Stomach smooth muscle (tissue), 2 donors: ENCODE results near the gene DAGLB.

Experiments used
- H3K27ac ChIP-seq: one replicate; pipeline ENCODE4 v1.7.0; 2013; ENCODE audit warnings: mild to moderate bottlenecking, low read length, inconsistent platforms
- H3K27me3 ChIP-seq, 2 donors: one replicate each; pipeline ENCODE4 v1.7.0; 2013; ENCODE audit warnings: low read length in 2 of 2; ENCODE audit not compliant: insufficient read depth in 2 of 2, control insufficient read depth in 1 of 2
- H3K36me3 ChIP-seq, 2 donors: one replicate each; pipeline ENCODE4 v1.7.0; 2013; ENCODE audit warnings: low read length in 2 of 2; ENCODE audit not compliant: control insufficient read depth in 2 of 2, insufficient read depth in 2 of 2
- H3K4me1 ChIP-seq: one replicate; pipeline ENCODE4 v1.7.0; 2013; ENCODE audit warnings: low read length; ENCODE audit not compliant: control insufficient read depth, insufficient read depth
- H3K4me3 ChIP-seq, 2 donors: one replicate each; pipeline ENCODE4 v1.7.0; 2013; ENCODE audit warnings: low read length in 2 of 2
- H3K9ac ChIP-seq, 2 donors: one replicate each; pipeline ENCODE4 v1.7.0; 2013; ENCODE audit warnings: low read length in 2 of 2, mild to moderate bottlenecking in 1 of 2
- H3K9me3 ChIP-seq, 2 donors: one replicate each; pipeline ENCODE4 v1.7.0; 2013; ENCODE audit warnings: low read length in 2 of 2; ENCODE audit not compliant: control insufficient read depth in 2 of 2
- donor health status: healthy.
- donor health status: Pancreatic carcinoma.

DAGLB gene, protein sequence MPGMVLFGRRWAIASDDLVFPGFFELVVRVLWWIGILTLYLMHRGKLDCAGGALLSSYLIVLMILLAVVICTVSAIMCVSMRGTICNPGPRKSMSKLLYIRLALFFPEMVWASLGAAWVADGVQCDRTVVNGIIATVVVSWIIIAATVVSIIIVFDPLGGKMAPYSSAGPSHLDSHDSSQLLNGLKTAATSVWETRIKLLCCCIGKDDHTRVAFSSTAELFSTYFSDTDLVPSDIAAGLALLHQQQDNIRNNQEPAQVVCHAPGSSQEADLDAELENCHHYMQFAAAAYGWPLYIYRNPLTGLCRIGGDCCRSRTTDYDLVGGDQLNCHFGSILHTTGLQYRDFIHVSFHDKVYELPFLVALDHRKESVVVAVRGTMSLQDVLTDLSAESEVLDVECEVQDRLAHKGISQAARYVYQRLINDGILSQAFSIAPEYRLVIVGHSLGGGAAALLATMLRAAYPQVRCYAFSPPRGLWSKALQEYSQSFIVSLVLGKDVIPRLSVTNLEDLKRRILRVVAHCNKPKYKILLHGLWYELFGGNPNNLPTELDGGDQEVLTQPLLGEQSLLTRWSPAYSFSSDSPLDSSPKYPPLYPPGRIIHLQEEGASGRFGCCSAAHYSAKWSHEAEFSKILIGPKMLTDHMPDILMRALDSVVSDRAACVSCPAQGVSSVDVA

DNA sequence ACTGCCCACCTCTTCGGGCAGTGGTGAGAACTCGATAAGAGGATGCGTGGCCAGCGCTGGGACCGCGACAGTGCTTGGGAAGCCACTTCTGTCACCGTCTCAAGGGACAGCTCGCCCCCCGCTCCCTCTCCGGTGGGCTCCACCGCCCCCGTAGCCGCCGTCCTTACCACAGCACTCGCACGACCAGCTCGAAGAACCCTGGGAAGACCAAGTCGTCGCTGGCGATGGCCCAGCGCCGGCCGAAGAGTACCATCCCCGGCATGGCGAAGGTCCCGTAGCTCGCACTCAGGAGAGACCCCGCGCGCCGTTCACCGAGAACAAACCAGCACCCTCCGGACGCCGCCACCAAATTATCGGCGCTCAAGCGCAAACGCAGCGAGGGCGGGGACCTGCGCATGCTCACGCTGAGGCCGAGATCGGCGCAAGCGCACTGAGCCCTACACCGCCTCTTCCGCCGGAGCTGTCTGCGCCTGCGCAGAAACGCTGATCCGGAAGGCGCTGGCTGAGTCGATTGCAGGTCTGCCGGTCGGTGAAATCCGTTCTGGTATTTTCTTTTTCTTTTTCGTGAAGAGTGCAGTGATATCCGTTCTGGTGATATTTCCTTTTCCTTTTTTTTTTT, at the start of gene DAGLB:
Gene DAGLB (minus strand): TSS at position 374 of the 619 bp plus-strand sequence. CDS start 112 bp downstream, at position 262.
- peaks cover 4 to 12% of the 10 kb centered on the region in 2 donors for H3K36me3 ChIP-seq
- peak within 1 kb of the TSS; percentile 94 to 99 for H3K4me3 ChIP-seq
- no peaks in the 10 kb centered on the region for H3K9me3 ChIP-seq
- peaks cover 9% of the 10 kb centered on the region for H3K4me1 ChIP-seq
- peak within 1 kb of the TSS; percentile 87 to 89 for H3K9ac ChIP-seq
- no peaks in the 10 kb centered on the region for H3K27me3 ChIP-seq
- peak within 1 kb of the TSS; percentile 77 for H3K27ac ChIP-seq

DNA sequence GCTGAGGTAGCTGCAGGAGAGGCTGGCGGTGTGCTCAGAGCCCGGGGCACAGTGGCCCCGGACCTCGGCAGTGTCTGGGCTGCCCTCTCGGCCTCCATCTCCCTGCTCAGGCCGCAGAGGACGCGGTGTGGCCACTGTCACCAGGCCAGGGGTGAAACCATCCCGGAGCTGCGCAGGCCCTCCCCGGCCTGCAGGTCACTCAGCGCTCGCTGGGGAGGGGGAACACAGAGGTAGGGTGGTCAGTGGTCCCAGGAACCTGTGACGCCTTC, 49.8 kb upstream of the DAGLB start:
- H3K4me3 ChIP-seq = no peak overlapping the region
- H3K36me3 ChIP-seq = no peaks in the 10 kb centered on the region
- no peaks in the 10 kb centered on the region for H3K9me3 ChIP-seq
- no peak overlapping the region for H3K9ac ChIP-seq
- no peaks in the 10 kb centered on the region for H3K4me1 ChIP-seq
- no peaks in the 10 kb centered on the region for H3K27me3 ChIP-seq
- no peak overlapping the region for H3K27ac ChIP-seq

DNA sequence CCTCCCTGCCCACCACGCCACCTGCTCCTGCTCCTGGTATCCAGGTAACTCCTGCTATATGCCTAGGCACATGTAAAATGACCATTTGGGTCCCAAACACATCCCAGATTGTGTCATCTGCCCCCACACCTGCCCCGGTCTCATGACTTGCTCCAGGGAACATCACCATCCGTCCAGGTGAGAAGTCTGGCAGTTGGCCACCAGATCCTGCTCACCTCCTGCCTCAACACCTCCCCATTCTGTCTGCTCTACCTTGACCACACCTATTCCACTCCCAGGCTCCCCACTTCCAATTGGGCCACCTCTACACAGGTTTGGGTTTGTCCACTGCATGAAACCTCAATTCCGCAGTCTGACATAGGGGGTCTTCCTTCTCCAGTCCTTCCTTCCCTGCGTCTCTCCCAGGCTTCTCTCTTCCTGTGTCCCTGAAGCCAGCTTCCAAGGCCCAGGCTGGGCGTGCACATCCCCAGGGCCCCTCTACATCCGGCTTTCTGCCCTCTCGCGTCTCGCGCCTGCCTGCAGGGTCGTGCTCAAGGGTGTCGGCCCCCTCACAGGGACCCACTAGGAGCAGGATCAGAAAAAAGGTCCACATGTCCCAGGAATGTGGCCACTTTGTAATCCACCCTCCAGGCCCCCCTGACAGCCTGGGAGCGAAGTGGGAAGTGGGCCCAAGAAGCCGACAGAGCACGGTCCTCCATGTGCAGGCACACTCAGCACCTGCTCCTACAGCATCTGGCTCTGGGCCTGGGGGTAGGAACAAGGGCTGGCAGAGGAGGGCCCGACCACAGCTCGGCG, 49.3 kb upstream of the DAGLB start:
- H3K36me3 ChIP-seq = no peaks in the 10 kb centered on the region
- H3K4me1 ChIP-seq = no peaks in the 10 kb centered on the region
- no peaks in the 10 kb centered on the region for H3K9me3 ChIP-seq
- H3K9ac ChIP-seq = no peak overlapping the region
- no peak overlapping the region for H3K27ac ChIP-seq
- no peaks in the 10 kb centered on the region for H3K27me3 ChIP-seq
- no peak overlapping the region for H3K4me3 ChIP-seq

GRCh38 chr7:6495597-6496262, 48.0 kb upstream of the DAGLB start:
- Histone ChIP-seq H3K4me3 (no peak overlapping the region), H3K27ac (no peak overlapping the region), H3K9ac (no peak overlapping the region), H3K36me3 (no peaks in the 10 kb centered on the region), H3K9me3 (no peaks in the 10 kb centered on the region), H3K4me1 (no peaks in the 10 kb centered on the region), H3K27me3 (no peaks in the 10 kb centered on the region)

DNA sequence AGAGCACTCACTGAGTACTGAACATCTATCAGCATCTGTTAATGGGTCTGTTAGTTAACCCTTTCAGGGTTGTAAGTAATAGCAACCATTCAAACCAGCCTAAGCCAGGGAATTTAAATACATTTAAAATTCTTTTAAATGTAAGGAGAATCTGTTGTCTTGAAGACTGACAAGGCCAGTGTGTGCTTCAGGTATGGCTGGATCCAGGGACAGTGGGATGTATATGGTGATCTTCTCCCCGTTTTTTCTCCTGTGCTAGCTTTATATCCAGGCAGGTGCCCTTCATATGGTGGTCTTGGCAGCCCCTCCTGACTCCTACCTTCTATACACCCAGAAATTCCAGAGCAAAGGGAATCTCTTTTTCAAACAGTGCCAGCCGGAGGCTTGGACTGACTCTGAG, 46.6 kb upstream of the DAGLB start:
- Histone ChIP-seq H3K36me3 (no peaks in the 10 kb centered on the region), H3K27me3 (no peaks in the 10 kb centered on the region), H3K27ac (no peak overlapping the region), H3K4me1 (no peaks in the 10 kb centered on the region), H3K4me3 (no peak overlapping the region), H3K9me3 (peaks cover 0 to 5% of the 10 kb centered on the region in 2 donors), H3K9ac (no peak overlapping the region)

GRCh38 chr7:6491194-6491593, 43.4 kb upstream of the DAGLB start:
- H3K9me3 ChIP-seq = peaks cover 0 to 5% of the 10 kb centered on the region in 2 donors
- no peaks in the 10 kb centered on the region for H3K36me3 ChIP-seq
- no peak overlapping the region for H3K9ac ChIP-seq
- no peak overlapping the region for H3K4me3 ChIP-seq
- H3K4me1 ChIP-seq = no peaks in the 10 kb centered on the region
- H3K27me3 ChIP-seq = no peaks in the 10 kb centered on the region
- no peak overlapping the region for H3K27ac ChIP-seq

DNA sequence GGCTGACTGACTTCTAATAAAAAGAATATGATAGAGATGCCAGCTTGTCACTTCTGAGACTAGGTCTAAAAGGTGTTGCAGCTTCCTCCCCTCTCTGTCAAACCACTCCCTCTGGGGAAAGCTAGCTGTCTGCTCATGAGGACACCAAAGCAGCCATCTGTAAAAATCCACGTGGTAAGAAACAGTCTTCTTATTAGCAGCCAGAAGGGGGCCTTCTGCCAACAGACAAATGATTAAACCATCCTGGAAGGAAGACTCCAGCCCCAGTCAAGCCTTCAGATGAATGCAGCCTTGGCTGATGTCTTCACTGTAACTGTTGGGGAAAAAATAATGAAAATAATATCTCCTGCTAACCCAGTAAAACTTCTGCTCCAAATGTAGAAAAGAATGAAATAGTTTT, 41.9 kb upstream of the DAGLB start:
- H3K27me3 ChIP-seq = no peaks in the 10 kb centered on the region
- peaks cover 2% of the 10 kb centered on the region for H3K4me1 ChIP-seq
- H3K27ac ChIP-seq = no peak overlapping the region
- no peaks in the 10 kb centered on the region for H3K36me3 ChIP-seq
- H3K4me3 ChIP-seq = no peak overlapping the region
- peaks cover 0 to 5% of the 10 kb centered on the region in 2 donors for H3K9me3 ChIP-seq
- no peak overlapping the region for H3K9ac ChIP-seq

- Histone ChIP-seq H3K36me3 (no peaks in the 10 kb centered on the region), H3K27me3 (no peaks in the 10 kb centered on the region), H3K4me3 (no peak overlapping the region), H3K4me1 (peaks cover 15% of the 10 kb centered on the region), H3K9me3 (peaks cover 0 to 5% of the 10 kb centered on the region in 2 donors), H3K9ac (no peak overlapping the region), H3K27ac (no peak overlapping the region)
Measured at GRCh38 chr7:6487184-6487545, 39.4 kb upstream of the DAGLB start.

GRCh38 chr7:6486438-6487183, 38.9 kb upstream of the DAGLB start:
- Histone ChIP-seq H3K36me3 (no peaks in the 10 kb centered on the region), H3K9me3 (peaks cover 0 to 5% of the 10 kb centered on the region in 2 donors), H3K9ac (no peak overlapping the region), H3K27ac (no peak overlapping the region), H3K4me3 (no peak overlapping the region), H3K4me1 (peaks cover 16% of the 10 kb centered on the region), H3K27me3 (no peaks in the 10 kb centered on the region)

GRCh38 chr7:6482743-6483119, 35.0 kb upstream of the DAGLB start:
- no peaks in the 10 kb centered on the region for H3K27me3 ChIP-seq
- peak overlapping the region; percentile 75 for H3K27ac ChIP-seq
- peaks cover 19% of the 10 kb centered on the region for H3K4me1 ChIP-seq

More at GRCh38 chr7:6482743-6483119, 35.0 kb upstream of the DAGLB start:
- peak overlapping the region; percentile 76 to 77 for H3K9ac ChIP-seq
- H3K9me3 ChIP-seq = no peaks in the 10 kb centered on the region
- peak overlapping the region; percentile 78 to 86 for H3K4me3 ChIP-seq
- no peaks in the 10 kb centered on the region for H3K36me3 ChIP-seq
